HG02973 (cell line): ENCODE data around the gene GIT1.
"Not testable (repeated sequence)": the region's sequence is repeated elsewhere in the genome, so short reads cannot be mapped to it uniquely, and the experiment has no call there.

Experiments
- ATAC-seq: cut with Tn5 transposase; IDR thresholded peaks from one replicate; pipeline ENCODE4 v1.9.1; 2021; ENCODE audit warnings: moderate library complexity; ENCODE audit not compliant: unreplicated experiment

GIT1 gene

DNA sequence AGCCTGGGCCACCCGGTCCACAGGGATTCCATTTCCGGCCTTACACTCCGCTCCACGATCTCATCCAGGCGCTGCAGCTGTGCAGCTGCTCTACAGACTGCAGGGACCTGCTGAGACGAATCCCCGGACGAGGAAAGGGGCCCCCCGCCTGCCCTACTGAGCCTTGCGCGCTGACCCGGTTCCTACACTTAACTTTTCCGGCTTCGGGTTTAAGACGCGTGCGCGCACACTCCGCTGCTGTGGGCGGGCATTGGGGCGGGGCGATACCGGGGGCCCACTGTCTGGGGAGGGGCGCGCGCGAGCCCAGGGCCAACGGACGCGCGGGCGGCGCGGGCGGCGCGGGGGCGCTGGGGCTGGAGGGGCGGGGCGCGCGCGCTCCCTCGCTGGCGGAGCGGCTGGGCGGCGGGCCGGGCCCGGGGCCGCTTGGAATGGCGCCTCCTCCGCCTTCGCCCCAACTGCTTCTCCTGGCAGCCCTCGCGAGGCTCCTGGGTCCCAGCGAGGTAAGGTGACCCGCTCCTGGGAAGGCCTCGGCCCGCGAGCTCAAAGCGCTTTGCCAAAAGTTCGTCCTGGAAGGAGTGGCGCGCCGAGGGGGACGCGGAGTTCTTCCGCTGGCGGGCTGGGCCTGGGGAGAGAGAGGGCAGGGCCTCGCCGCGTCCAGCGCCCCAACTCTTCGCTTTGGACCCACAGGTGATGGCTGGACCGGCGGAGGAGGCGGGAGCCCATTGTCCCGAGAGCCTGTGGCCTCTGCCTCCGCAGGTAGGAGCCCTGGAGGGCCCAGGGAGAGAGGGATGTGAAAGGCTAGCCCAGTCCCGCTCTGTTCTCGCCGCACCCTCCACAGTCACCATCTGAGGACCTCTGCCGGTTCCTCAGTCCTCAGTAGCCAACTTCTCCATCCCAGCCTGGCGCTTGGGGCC, 20.9 kb downstream of the GIT1 start, which contains the start of gene TP53I13:
TP53I13 (plus strand) TSS at position 371 of the 914 bp plus-strand sequence; CDS start at position 429, 58 bp downstream.
- ATAC-seq, result peak; percentile 30

DNA sequence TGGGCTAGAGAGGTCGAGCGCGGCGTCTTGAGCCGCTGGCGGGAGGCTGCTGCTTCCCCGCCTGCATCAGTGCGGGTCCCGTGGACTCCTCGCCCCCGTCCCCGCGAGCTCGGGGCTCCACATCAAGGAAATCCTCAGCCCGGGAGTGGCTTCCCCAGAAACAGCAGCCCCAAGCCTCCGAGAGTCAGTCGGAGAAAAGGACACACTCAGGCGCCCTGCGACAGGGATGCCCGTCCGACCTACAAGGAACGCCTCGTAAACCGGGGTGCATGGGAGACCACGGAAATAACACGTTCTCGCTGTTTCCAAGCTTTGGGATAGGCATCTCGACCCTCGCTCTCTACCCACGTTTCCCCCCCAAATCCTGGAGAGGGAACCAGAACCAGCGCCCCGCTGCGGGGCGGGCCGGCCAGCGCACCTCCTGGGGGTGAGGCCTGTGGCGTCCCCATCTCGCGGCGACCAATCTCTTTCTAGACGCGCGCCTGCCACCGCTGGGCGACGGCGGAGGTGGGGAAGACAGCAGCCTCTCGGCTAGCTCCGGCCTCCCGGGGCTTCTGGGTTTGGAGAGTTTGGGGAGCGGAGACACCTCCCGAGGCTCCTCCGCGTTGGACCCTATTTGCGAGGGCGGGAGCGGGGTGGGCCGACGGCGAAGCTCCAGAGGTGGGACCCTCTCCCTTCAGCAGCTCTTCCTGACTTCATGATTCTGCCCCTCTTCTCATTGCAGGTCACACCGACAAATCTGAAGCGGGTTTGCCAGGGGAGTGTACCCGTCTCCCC, 21.7 kb downstream of the GIT1 start:
- ATAC-seq, result peak; percentile 38

DNA sequence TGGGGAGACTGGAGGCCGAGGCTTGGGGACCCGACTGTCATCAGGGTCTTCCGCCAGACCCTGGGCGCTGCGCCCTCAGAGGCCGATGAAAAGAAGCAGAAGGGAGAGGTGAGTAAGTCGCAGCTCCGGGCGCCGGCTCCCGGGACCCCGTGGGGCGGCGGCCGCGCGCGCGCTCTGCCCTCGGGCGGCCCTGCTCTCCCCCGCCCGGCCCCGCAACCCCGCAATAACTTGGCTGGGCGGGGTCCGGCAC, 22.2 kb downstream of the GIT1 start:
- ATAC-seq, result peak; percentile 7

DNA sequence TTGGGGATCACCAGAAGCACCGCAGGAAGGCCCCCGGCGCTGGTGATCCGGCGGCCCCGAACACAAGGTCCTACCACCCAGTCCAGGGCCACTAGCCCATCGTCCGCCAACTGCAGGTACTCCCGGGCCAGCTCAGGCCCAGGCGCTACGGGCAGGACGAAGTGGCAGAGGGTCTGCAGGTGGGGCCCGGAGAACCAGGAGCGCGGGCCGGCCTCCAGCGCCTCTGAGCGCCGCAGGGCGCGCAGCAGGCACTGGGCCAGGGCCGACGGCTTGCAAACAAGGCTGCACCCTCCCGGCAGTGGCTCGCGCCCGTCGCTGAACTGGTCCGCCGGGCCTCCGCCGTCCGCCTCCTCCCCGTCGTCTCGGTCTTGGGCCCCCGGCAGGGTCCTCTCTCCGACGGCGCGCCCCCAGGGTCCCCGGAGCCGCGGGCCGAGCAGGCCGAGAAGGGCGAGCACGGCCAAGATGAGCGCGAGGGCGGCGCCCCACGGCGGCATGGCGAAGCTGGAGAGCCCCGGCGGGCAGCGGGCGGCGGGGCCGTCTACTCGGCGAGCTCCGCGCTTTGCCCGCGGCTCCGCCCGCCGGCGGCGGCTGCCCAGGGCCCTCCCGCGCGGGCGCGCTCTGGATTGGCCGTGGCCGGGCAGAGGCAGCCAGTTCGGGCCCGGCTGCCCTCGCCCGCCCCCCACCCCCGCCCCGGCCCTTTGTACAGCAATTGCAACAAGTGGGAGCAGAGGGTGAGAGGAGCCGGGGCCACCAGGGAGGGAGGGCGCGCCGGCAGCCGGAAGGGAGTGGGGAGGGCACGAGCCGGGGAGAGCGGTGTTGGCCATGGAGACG, 22.8 kb downstream of the GIT1 start, which contains the start of gene ABHD15:
ABHD15 (minus strand) TSS at position 565 of the 831 bp plus-strand sequence; CDS start at position 494, 71 bp downstream.
- ATAC-seq, result peak; percentile 29

DNA sequence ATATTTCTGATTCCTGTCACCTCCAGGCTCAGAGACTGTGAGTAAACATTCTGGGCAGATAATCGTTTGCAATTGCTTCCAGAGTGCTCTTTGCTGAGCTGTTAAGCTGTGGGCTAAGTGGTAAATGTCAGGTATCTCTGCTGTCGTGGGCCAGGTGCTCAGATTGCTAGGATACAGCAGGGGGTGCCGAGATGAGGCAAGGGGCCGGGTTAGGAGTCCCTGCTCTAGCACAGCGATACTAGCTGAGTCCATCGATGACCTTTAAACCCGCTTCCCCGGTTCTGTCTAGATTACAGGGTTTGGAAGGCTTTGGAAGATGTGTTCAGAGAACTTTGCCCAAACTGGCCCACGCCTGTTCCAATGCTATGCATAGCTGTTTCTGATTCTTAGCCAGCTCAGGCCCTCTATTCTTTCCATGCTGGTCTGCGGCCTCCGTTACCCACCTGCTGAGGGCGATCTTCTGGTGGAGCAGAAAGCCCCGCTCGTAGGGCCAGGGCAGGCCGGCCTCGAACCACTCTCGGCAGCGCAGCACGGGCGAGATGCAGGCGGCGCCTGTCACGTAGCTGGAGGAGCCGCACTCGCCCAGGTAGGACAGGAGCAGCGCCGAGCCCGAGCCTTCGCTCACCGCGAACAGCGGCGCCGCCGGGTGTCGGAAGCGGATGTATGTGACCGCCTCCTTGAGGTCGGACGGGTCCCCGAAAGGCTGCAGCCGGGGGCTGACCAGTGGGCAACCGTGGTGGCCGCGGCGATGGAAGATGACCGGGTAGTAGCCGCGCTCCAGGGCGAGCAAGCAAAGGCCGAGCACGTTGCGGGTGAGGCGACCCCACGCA, 23.6 kb downstream of the GIT1 start:
- ATAC-seq, result no peak

DNA sequence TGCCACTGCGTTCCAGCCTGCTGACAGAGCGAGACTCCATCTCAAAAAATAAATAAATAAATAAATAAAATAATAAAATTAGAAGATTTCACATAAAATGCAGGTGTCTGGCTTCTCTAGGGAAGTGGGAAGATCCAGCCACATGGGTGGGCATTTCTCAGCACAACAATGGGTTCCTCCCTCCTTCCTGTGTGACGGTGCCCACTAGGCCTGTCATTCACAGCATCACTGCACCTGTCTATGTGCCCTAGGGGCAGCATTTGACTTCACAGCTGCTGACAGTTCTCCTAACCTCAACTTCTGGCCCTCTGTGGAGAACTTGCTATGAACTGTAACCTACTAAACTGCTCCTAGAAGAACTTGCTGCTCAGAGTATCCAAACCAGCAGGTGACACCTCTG, 25.6 kb downstream of the GIT1 start:
- ATAC-seq, result no peak

DNA sequence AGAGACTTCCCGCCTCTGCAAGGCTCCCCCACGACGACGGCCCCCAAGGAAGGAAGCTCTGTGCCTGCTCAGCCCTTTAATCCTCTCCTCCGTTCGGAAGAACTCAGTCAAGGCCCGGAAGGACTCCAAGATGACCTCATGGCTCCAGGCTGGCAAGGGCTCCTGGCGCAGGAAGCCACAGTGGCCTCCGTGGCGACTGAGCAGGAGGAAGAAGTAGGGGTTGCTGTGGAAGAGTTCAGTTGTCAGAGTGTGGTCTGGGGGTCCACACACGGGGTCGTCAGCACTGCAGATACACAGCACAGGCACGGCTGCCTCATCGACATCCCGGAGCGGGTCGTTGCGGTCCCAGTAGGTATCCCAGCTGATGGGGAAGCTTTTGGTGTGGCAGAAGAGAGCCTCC, 26.8 kb downstream of the GIT1 start:
- no peak for ATAC-seq

DNA sequence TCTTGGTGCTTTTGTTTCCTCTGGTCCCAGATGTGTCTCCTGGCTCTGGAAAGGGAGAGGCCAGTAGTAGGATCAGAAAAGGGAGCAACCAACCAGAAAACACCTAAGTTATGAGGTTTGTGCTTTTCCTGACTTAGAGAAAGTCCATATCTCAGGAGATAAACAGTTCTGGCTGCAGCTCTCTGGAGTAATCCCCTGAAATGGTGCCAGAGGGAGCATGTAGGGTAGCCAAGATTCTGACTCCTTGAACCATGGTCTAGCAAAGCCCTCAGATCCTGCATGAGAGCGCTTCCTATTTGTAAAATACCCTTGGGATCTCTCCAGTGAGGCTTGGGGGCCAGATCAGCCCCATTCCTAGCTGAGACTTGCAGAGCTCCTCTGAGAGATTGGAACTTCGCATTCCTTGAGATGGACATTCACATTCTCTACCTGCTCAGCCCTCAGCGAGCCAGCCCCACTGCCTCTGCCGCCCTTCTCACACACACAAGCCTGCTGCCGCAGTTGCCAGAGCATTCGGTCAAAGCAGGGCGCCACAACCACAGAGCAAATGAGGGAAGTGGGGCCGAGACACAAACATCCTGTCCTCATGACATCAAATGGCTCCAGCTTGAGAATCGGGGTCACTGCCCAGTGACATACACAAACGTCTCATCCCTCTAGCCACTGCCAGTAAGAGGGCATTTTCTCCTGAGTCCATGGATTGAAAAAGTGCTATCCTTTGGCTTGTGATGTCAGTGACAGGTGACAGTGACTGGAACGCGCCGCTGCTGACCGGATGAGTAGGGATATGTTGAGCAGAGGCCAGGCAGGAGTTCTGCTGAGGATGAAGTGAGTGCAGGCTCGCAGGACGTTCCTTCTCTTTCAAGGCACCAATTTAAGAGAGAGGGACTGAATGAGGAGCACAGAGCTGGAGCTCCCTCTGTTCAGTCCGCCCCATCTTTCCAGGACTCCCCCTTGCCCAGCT, 27.6 kb downstream of the GIT1 start:
- no peak for ATAC-seq

DNA sequence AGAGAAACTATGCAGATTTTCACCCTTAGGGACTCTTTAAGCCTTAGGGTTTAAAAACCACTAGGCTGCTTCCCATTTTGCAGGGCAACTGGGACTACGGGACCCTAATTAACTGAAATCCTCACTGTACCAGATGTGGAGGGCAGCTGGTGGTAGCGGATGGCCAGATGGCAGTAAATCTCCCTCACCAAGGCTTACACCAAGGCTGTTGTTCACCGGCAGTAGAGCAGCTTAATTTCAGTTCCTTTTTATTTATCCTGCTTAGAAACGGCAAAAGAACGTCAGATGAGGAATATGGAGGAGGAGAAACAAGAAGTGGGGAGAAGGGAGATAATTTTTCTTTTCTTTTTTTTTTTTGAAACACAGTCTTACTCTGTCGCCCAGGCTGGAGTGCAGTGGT, 29.1 kb downstream of the GIT1 start:
- no peak for ATAC-seq

DNA sequence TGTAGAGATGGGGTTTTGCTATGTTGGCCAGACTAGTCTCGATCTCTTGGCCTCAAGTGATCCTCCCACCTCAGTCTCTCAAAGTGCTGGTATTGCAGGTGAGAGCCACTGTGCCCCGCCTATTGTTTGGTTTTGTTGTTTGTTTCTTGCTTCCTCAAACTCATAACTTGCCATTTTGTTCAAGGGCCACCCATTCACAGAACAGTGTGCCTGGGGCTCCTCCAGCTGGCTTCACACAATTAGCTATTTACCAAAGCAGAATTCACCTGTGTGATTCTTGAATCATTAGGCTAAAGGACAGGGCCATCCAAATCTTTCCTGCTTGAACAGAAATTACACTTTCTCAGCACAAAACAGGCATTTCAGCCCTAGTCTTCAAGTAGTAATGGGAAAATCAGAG, 29.8 kb downstream of the GIT1 start:
- no peak for ATAC-seq

DNA sequence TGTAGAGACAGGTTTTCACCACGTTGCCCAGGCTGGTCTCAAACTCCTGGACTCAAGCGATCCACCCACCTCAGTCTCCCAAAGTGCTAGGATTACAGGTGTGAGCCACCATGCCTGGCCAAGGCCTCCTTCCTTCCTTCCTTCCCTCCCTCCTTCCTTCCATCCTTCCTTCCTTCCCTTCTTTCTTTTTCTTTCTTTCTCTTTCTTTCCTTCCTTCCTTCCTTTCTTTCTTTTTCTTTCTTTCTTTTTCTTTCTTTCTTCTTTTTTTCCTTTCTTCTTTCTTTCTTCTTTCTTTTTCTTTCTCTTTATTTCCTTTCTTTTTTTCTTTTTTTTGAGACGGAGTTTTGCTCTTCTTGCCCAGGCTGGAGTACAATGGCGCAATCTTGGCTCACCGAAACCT, 31.3 kb downstream of the GIT1 start:
- ATAC-seq, result not testable (repeated sequence)

DNA sequence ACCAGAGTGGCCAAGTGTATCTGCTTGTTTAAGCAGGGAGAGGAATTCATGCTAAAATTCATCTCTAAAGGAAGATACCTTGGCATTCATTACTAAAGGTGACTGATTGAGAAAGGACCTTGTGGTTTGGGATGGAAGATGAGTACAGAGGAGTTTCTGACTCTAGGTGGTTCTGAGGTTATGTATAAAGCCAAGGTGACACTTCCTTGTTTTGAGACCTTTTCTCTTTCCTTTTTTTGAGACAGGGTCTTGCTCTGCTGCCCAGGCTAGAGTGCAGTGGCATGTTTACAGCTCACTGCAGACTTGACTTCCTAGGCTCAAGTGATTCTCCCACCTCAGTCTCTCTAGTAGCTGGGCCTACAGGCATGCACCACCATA, 31.7 kb downstream of the GIT1 start:
- no peak for ATAC-seq

DNA sequence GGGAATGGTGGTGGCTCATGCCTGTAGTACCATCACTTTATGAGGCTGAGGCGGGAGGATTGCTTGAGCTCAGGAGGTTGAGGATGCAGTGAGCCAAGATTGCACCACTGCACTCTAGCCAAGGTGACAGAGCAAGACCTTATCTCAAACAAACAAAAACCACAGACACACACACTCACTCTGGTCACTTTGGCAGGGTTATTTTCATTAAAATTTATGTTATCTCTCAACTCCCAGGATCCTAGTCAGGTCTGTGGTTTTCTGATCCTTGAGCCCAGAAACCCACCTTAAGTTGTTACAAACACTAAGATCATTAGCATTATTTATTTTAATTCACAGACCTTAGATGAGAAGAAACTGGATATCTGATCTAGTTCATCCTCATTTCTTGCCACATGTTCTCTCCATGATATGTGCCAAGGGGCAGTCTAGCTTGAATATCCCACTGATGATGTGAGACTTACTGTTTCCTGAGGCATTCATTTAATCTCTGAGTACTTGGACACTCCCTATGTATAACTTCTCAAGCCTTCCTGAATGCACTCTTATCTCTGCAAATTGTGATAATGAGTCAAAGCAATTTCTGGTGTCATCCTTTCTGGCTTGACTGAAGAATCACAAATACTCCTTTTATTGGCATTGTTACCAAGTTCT, 32.2 kb downstream of the GIT1 start:
- ATAC-seq, result no peak

DNA sequence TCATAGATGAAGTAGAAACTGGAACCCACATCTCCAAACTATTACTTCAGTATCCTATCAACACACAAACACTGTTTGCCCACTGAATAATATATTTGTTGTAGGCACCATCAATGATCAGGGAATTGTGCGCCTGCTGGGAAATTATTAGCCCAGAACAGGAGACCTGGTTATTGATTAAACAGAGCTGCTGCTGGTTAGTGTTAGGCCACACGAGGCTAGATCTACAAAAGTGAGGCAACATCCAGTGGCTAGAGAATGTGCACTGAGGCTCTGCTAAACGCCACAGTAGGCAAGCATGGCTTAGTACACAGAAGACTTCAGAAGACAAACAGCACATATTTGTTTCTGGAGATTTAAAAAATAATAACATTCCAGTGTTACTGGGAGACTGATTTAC, 33.6 kb downstream of the GIT1 start:
- no peak for ATAC-seq

DNA sequence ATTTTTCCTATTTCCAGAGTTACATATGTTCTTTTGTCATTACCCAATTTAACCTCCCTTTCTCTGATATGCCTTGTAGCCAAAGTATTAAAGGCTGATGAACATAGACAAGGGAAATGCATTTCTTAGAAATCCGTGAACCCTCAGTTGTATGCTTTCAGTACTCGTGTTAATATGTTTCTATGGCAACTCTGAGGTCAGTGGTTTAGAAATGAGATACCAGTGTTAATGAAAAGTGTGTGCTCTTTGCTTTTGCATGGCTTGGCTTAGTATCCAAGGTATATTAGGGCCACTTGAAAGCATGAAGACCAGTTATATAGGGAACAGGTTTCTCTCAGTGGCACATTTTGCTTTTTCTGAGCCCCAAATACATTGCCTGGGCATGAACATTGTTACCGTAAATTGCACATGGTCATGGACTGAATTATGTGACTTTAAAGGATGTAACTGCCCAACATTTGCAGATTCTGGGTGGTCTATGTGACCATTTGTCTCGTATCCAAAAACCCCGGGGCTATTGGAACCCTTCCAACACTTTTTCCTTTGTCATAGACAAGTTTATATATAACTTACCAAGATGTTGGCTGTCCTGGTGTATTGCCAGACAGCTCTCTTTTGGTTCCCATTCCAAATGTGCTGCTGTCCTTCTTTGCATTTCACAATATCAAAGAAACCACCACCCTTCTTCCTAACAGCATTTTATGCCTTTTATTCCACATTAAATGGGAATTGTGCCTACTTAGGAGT, 40.1 kb downstream of the GIT1 start:
- no peak for ATAC-seq

DNA sequence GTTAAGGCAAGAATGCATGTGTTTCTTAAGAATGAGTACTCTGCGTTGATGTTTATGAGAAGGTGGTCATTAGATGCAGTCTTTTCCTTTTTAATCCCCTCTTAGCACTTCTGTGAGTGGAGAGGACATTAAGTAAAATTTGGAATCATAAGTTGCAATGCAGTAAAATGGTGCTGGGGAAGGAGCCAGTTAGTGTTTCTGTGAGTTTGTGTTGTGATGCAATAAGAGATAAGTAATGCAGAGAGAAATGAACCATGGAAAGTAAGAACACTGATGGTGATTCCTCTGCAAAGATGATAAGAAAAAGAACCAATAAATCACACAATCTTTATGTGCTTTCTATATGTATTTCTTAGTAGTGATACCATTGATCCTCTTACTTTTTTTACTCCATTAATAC, 42.6 kb downstream of the GIT1 start:
- no peak for ATAC-seq

DNA sequence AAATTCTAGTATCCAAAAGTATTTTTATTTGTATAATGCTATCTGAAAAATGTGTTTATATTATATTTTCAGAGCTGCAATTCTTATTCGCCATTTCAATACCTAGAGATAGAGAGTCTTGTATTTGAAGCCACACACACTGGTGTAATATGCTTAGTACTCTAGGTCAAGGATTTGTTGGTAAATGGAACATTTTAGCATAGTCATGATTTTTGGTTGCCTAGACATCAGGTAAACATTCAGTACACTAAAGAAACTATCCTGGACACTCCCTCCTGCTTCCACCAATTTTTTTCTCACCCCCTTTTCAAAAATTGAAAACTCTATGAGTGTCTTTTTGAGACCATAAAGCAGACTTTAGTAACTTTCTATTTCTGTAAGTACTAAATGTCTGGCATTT, 43.4 kb downstream of the GIT1 start:
- no peak for ATAC-seq

DNA sequence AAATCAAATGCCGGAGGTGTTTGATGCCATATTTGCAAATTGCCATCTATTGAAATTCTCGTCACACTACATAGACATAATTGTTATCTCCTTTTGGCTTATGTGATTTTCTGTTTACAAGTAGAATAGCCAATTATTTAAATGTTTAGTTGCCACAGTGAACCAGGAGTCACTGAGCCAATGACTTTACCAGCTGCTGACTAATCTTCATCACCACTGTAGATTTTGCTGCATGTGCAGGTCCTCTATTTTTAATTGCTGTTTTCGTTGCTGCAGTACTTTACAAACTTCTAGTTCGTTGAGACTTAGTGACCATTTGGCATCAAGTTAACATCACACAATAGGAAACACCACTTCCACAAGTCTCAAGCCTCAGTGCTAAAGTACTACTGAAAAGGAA, 45.4 kb downstream of the GIT1 start:
- no peak for ATAC-seq
